Chondrocyte (in vitro differentiated cells): Measurements from ENCODE around the gene CAMLG. TPM values are rescaled to one million over a fixed set of nuclear protein-coding genes. Genes with fewer than 3 reads are reported as not detected.
"Not testable (repeated sequence)": the region's sequence is repeated elsewhere in the genome, so short reads cannot be mapped to it uniquely, and the experiment has no call there.

Experiments used
- DNase-seq: peaks from one replicate; pipeline ENCODE4 v3.0.0; 2021; ENCODE audit warnings: mixed read lengths, low spot score
- H3K27ac Mint-ChIP-seq: one replicate; pipeline ENCODE4 v1.8.0; 2021; ENCODE audit warnings: mild to moderate bottlenecking, moderate library complexity, mixed read lengths; ENCODE audit not compliant: unreplicated experiment
- H3K27me3 Mint-ChIP-seq: 2 replicates; pipeline ENCODE4 v1.8.0; 2021; ENCODE audit warnings: low read depth, mixed read lengths
- H3K36me3 Mint-ChIP-seq: 2 replicates; pipeline ENCODE4 v1.8.0; 2021; ENCODE audit warnings: low read depth, mixed read lengths
- H3K4me1 Mint-ChIP-seq: 2 replicates; pipeline ENCODE4 v1.8.0; 2021; ENCODE audit warnings: low read depth, mild to moderate bottlenecking, mixed read lengths
- H3K4me3 Mint-ChIP-seq: one replicate; pipeline ENCODE4 v1.8.0; 2021; ENCODE audit warnings: mild to moderate bottlenecking, moderate library complexity, mixed read lengths; ENCODE audit not compliant: unreplicated experiment
- H3K9me3 Mint-ChIP-seq: 2 replicates; pipeline ENCODE4 v1.8.0; 2021; ENCODE audit warnings: low read depth, mixed read lengths
- total RNA-seq: library from RNA; stranded (reverse); gene quantifications from 3 replicates; pipeline ENCODE4 v1.2.1, GENCODE V29; 2021
- TF ChIP-seq, protein P1 (sequence below): fragments of 200-600 bp; sonication (generic); IDR thresholded peaks from 2 replicates; pipeline ENCODE4 v1.5.0; 2021; ENCODE audit warnings: antibody characterized with exemption, mild to moderate bottlenecking, moderate library complexity

CAMLG gene
- total RNA-seq, 1 donor from 2014 or later: 41.6 TPM

DNA sequence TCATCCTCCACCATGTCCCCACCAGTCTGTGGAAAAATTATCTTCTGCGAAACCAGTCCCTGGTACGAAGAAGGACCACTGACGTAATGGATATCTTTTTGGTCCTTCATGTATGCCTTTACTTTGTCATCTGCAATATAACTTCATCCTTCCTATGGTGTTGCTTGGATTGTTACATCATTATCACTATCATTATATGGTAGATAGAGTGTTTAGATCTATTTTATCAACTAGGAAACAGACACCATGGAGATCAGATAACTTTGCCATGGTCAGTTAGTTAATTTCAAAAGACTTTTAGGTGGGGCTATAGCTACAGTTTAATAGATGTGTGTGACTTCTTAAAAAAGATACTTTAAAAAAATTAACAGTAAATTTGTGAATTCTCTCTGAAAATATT lies 23.8 kb upstream of the CAMLG start:
- Mint-ChIP-seq H3K36me3 (peaks cover 29% of the 10 kb centered on the region), H3K4me1 (peaks cover 3% of the 10 kb centered on the region)

DNA sequence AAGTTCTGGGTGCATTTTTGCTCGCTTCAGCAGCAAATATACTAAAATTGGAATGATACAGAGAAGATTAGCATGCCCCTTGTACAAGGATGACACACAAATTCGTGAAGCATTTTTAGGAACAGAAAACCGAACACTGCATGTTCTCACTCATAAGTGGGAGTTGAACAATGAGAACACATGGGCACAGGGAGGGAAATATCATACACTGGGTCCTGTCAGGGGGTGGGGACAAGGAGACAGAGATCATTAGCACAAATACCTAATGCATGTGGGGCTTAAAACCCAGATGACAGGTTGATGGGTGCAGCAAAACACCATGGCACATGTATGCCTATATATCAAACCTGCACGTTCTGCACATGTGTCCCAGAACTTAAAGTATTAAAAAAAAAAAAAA lies 22.9 kb upstream of the CAMLG start:
- H3K27me3 Mint-ChIP-seq, H3K27ac Mint-ChIP-seq, H3K4me1 Mint-ChIP-seq, H3K4me3 Mint-ChIP-seq, DNase-seq, H3K9me3 Mint-ChIP-seq: not testable (repeated sequence)
- H3K36me3 Mint-ChIP-seq: peaks cover 25% of the 10 kb centered on the region

More for the DNA sequence above, 23.8 kb upstream of the CAMLG start:
- no peak overlapping the region for H3K4me3 Mint-ChIP-seq
- TF ChIP-seq, protein P1, sequence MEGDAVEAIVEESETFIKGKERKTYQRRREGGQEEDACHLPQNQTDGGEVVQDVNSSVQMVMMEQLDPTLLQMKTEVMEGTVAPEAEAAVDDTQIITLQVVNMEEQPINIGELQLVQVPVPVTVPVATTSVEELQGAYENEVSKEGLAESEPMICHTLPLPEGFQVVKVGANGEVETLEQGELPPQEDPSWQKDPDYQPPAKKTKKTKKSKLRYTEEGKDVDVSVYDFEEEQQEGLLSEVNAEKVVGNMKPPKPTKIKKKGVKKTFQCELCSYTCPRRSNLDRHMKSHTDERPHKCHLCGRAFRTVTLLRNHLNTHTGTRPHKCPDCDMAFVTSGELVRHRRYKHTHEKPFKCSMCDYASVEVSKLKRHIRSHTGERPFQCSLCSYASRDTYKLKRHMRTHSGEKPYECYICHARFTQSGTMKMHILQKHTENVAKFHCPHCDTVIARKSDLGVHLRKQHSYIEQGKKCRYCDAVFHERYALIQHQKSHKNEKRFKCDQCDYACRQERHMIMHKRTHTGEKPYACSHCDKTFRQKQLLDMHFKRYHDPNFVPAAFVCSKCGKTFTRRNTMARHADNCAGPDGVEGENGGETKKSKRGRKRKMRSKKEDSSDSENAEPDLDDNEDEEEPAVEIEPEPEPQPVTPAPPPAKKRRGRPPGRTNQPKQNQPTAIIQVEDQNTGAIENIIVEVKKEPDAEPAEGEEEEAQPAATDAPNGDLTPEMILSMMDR: no peak
- no peak for DNase-seq
- no peaks in the 10 kb centered on the region for H3K27me3 Mint-ChIP-seq
- H3K27ac Mint-ChIP-seq: no peak overlapping the region
- H3K9me3 Mint-ChIP-seq: no peaks in the 10 kb centered on the region

DNA sequence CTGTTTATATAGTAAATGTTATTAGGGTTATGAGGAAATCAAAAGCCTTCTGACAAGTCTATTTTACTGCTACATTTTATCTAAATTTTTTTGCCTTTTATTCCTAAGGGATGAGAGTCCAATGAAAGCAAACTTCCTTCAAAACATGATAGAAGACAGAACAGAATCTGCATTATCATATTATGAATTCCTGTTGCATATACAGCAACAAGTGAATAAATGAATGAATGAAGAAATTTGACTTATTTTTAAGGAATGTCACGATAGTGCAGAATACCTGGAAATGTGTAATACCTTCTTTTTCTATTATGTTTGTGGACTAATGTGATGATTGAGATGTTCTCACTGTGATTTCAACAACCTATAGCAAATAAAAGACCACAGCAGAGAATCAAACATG lies 13.5 kb upstream of the CAMLG start:
- no peaks in the 10 kb centered on the region for H3K9me3 Mint-ChIP-seq

DNA sequence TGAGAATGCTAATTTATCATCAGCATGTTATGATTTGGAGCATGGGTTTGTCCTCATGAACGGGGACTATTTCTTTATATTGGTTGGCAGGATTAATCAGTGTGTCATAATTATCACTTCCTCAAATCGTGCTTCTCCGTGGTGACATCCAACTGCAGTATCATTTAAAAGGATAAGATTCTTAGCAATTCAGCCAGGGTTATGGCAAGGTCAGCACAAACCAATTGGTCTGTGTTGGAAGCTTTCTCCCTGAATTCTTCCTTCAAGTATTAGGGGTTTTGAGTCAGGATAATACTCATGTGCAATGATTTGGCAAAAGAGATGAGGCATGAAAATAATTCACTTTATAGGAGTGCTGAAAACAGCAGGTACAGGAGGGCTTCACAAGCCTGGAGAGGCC lies 5.5 kb upstream of the CAMLG start:
- TF ChIP-seq, protein P1: no peak
- H3K4me1 Mint-ChIP-seq: peaks cover 4% of the 10 kb centered on the region
- no peak overlapping the region for H3K4me3 Mint-ChIP-seq
- DNase-seq: no peak
- no peaks in the 10 kb centered on the region for H3K36me3 Mint-ChIP-seq
- H3K27me3 Mint-ChIP-seq: no peaks in the 10 kb centered on the region
- H3K9me3 Mint-ChIP-seq: no peaks in the 10 kb centered on the region
- no peak overlapping the region for H3K27ac Mint-ChIP-seq

More for the DNA sequence above, 13.5 kb upstream of the CAMLG start:
- Mint-ChIP-seq H3K36me3 (peaks cover 13% of the 10 kb centered on the region), H3K27ac (no peak overlapping the region), H3K27me3 (no peaks in the 10 kb centered on the region), H3K4me1 (no peaks in the 10 kb centered on the region), H3K4me3 (no peak overlapping the region)
- TF ChIP-seq, protein P1: no peak
- DNase-seq: no peak

DNA sequence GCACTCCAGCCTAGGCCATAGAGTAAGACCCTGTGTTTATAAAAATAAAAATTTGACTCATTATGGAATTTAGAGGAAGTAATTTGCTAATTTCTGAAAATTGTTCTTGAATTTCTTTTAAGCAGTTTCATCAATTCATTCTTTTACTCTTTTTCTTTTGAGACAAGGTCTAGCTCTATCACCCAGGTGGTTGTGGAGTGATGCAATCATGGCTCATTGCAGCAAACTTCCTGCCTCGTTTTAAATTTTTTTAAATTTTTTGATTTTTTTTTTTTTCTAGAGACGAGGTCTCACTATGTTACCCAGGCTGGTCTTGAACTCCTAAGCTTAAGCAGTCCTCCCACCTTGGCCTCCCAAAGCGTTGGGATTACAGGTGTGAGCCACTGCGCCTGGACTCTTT lies 3.1 kb upstream of the CAMLG start:
- Mint-ChIP-seq H3K4me3 (no peak overlapping the region), H3K27me3 (no peaks in the 10 kb centered on the region), H3K27ac (no peak overlapping the region), H3K9me3 (no peaks in the 10 kb centered on the region), H3K36me3 (no peaks in the 10 kb centered on the region), H3K4me1 (peaks cover 15% of the 10 kb centered on the region)
- TF ChIP-seq, protein P1: no peak
- DNase-seq: no peak

DNA sequence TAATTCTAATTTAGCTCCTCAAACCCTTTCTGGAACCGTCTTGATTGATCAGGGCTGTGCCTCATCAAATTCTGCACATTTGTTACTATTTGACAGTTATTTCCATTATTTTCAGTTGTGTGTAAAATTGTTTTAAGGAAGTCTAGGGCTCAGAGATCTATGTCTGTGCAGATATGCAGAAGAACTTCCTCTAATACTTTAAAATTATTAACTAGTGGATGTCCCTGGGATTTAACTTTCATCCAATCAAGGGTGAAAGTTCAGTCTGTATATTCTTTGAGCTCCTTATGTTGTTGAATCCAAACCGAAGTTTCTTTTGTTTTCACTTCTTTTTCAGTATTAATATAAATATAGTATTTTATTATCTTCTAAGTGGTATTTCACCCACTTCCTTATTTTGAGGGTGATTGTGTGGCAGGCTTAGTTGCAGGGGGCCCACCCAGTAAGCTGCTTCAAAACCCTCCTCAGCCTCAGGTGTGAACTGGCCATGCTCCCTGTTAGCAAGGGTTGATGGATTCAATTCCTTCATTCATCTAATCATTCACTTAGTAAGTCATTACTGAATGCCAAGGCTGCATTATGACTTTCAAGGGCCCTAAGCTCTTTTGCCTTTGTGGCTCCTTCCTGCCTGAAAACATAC lies 2.1 kb upstream of the CAMLG start:
- DNase-seq: no peak
- Mint-ChIP-seq H3K36me3 (no peaks in the 10 kb centered on the region), H3K27ac (no peak overlapping the region), H3K4me3 (no peak overlapping the region), H3K9me3 (no peaks in the 10 kb centered on the region), H3K4me1 (peaks cover 19% of the 10 kb centered on the region), H3K27me3 (no peaks in the 10 kb centered on the region)
- TF ChIP-seq, protein P1: no peak
